HCT116 (cell line): ENCODE results near the gene EPHA6. TPM values are rescaled to one million over a fixed set of nuclear protein-coding genes. Genes with fewer than 3 reads are reported as not detected.
"Not testable (repeated sequence)": the region's sequence is repeated elsewhere in the genome, so short reads cannot be mapped to it uniquely, and the experiment has no call there.

ENCODE experiments used
- ATAC-seq: fragments of 200-7000 bp; cut with Tn5 transposase; 2 replicates; pipeline ENCODE4 v1.9.1; 2020; ENCODE audit warnings: mild to moderate bottlenecking, moderate library complexity
- BruUV-seq: library from RNA; stranded (reverse); fragments of 400-500 nt; replicated peaks from 2 replicates; lab custom pipeline; 2021; lab: Mats Ljungman, UMichigan
- CTCF ChIA-PET: fragments of 300-600 bp; sonication (Branson Sonifier 250); formaldehyde crosslinking; loops from one replicate; lab custom pipeline; 2021; ENCODE audit warnings: antibody characterized with exemption; lab: Charles Lee
- POLR2A ChIA-PET: fragments of 300-600, 350-600 bp; sonication (Branson Sonifier 250); formaldehyde crosslinking; loops from one replicate; lab custom pipeline; 2021; ENCODE audit warnings: antibody characterized with exemption; lab: Charles Lee
- RAD21 ChIA-PET, 2 experiments: fragments of 300-600 bp; sonication (Branson Sonifier 250); formaldehyde crosslinking; loops; one replicate each; lab custom pipeline; 2023; ENCODE audit warnings: low total read pairs in 2 of 2; ENCODE audit not compliant: uncharacterized antibody in 2 of 2, unreplicated experiment in 2 of 2, low non-redundant PET in 1 of 2; lab: Charles Lee
- DNase-seq: peaks from one replicate; pipeline ENCODE4 v3.0.0-alpha.2; 2010; ENCODE audit warnings: low read depth, low spot score
- H2AFZ ChIP-seq: fragments of 200-600 bp; shearing (Covaris generic), sonication (generic); 2 replicates; pipeline ENCODE4 v1.6.1; 2017; ENCODE audit warnings: low read depth, mixed run types, mixed read lengths, antibody characterized with exemption, low read length; ENCODE audit not compliant: poor library complexity, severe bottlenecking
- H3K27ac ChIP-seq: 2 replicates; pipeline ENCODE4 v1.5.1; 2012; ENCODE audit warnings: low read depth, low read length
- H3K27me3 ChIP-seq: fragments of 200-600 bp; sonication (generic); 2 replicates; pipeline ENCODE4 v1.6.1; 2016; ENCODE audit warnings: mixed run types, low read length, mixed read lengths; ENCODE audit not compliant: insufficient read depth
- H3K36me3 ChIP-seq, 2 experiments: fragments of 200-500 bp in 1 of 2; fragments of 200-600 bp in 1 of 2; sonication (Bioruptor generic) in 1 of 2; sonication (generic) in 1 of 2; 2 replicates each; pipeline versions ENCODE4 v1.5.1 to v1.6.1; 2014 to 2016; ENCODE audit warnings: low read length in 2 of 2, inconsistent platforms in 1 of 2, mixed read lengths in 1 of 2, mixed run types in 1 of 2; ENCODE audit not compliant: insufficient read depth in 2 of 2, control insufficient read depth in 1 of 2
- H3K4me1 ChIP-seq, 2 experiments: fragments of 200-600 bp in 1 of 2; sonication (generic) in 1 of 2; 2 replicates each; pipeline versions ENCODE4 v1.5.1 to v1.6.1; 2012 to 2017; ENCODE audit warnings: low read length in 2 of 2, inconsistent platforms in 1 of 2, mild to moderate bottlenecking in 1 of 2, mixed read lengths in 1 of 2, mixed run types in 1 of 2, moderate library complexity in 1 of 2; ENCODE audit not compliant: insufficient read depth in 2 of 2, control insufficient read depth in 1 of 2
- H3K4me2 ChIP-seq: fragments of 200-600 bp; sonication (generic); 2 replicates; pipeline ENCODE4 v1.6.1; 2017; ENCODE audit warnings: mixed run types, low read length, mixed read lengths
- H3K4me3 ChIP-seq, 2 experiments: fragments of 200-600 bp in 1 of 2; sonication (generic) in 1 of 2; replicated peaks in 1 of 2; 2 replicates each; pipeline ENCODE4 v1.5.1; 2011 to 2016; ENCODE audit warnings: low read length in 2 of 2, control low read depth in 1 of 2, low read depth in 1 of 2, mild to moderate bottlenecking in 1 of 2, mixed read lengths in 1 of 2, mixed run types in 1 of 2
- H3K79me2 ChIP-seq: fragments of 200-600 bp; sonication (generic); 2 replicates; pipeline ENCODE4 v1.6.1; 2017; ENCODE audit warnings: mild to moderate bottlenecking, mixed run types, low read length, moderate library complexity, mixed read lengths; ENCODE audit not compliant: insufficient read depth
- H3K9ac ChIP-seq: fragments of 200-600 bp; sonication (generic); 2 replicates; pipeline ENCODE4 v1.6.1; 2016; ENCODE audit warnings: low read length, mixed read lengths
- H3K9me2 ChIP-seq: fragments of 200-600 bp; sonication (generic), shearing (Covaris generic); 2 replicates; pipeline ENCODE4 v1.6.1; 2017; ENCODE audit warnings: mixed run types, mild to moderate bottlenecking, moderate library complexity; ENCODE audit not compliant: insufficient read depth
- H3K9me3 ChIP-seq, 2 experiments: fragments of 200-500 bp in 1 of 2; fragments of 200-600 bp in 1 of 2; sonication (Bioruptor generic) in 1 of 2; sonication (generic) in 1 of 2; 2 replicates each; pipeline ENCODE4 v1.6.1; 2014 to 2017; ENCODE audit warnings: low read length in 2 of 2, mixed read lengths in 2 of 2, inconsistent platforms in 1 of 2, low read depth in 1 of 2, mild to moderate bottlenecking in 1 of 2, mixed run types in 1 of 2, moderate library complexity in 1 of 2; ENCODE audit not compliant: control insufficient read depth in 1 of 2, insufficient read depth in 1 of 2
- H4K20me1 ChIP-seq: fragments of 200-600 bp; sonication (generic), shearing (Covaris generic); 2 replicates; pipeline ENCODE4 v1.6.1; 2017; ENCODE audit warnings: mixed run types, mild to moderate bottlenecking, moderate library complexity; ENCODE audit not compliant: insufficient read depth
- EGR1 ChIP-seq: IDR thresholded peaks from 2 replicates; pipeline ENCODE4 v1.6.1; 2012; ENCODE audit warnings: low read depth
- ELF1 ChIP-seq: IDR thresholded peaks from 2 replicates; pipeline ENCODE4 v1.6.1; 2012; ENCODE audit warnings: low read depth, borderline replicate concordance
- EZH2phosphoT487 ChIP-seq: fragments of 200-600 bp; IDR thresholded peaks from 2 replicates; pipeline ENCODE4 v1.6.1; 2018; ENCODE audit warnings: antibody characterized with exemption, borderline replicate concordance
- SP1 ChIP-seq: IDR thresholded peaks from 2 replicates; pipeline ENCODE4 v1.6.1; 2012; ENCODE audit warnings: low read depth
- SRF ChIP-seq: IDR thresholded peaks from 2 replicates; pipeline ENCODE4 v1.6.1; 2012; ENCODE audit warnings: low read depth
- ZNF274 ChIP-seq: fragments of 200-500 bp; sonication (Bioruptor generic); IDR thresholded peaks from 2 replicates; pipeline ENCODE4 v1.6.1; 2014; ENCODE audit warnings: mild to moderate bottlenecking, low read depth, low read length, inconsistent platforms
- intact Hi-C: fragments of 100-400 bp; cut with micrococcal nuclease; formaldehyde crosslinking; loops from 2 replicates; pipeline ENCODE4 v1.10.0; 2022
- total RNA-seq: library from RNA; stranded (reverse); gene quantifications from one replicate; pipeline ENCODE4 v1.2.1, GENCODE V29; 2021; ENCODE audit not compliant: unreplicated experiment
- TF ChIP-seq, protein P1 (sequence below): IDR thresholded peaks from 2 replicates; pipeline ENCODE4 v1.6.1; 2012; ENCODE audit warnings: low read depth

The EPHA6 gene
- total RNA-seq, 1 experiment from 2014 or later, result not detected

DNA sequence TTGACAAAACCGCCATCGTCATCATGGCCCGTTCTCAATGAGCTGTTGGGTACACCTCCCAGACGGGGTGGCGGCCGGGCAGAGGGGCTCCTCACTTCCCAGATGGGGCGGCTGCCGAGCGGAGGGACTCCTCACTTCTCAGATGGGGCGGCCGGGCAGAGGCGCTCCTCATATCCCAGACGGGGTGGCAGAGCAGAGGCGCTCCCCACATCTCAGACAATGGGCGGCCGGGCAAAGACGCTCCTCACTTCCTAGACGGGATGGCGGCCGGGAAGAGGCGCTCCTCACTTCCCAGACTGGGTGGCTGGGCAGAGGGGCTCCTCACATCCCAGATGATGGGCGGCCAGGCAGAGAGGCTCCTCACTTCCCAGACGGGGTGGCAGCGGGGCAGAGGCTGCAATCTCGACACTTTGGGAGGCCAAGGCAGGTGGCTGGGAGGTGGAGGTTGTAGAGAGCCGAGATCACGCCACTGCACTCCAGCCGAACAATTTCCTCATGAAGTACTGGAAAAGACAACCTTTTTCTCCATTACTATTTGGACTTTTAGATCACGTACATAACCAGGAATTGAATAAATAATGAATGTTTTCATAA, 666.4 kb downstream of the EPHA6 start:
- H2AFZ ChIP-seq, RAD21 ChIA-PET, H3K27me3 ChIP-seq, BruUV-seq, CTCF ChIA-PET, H3K4me2 ChIP-seq, H3K9ac ChIP-seq, H3K79me2 ChIP-seq, H4K20me1 ChIP-seq, DNase-seq, H3K4me3 ChIP-seq, H3K9me2 ChIP-seq, ATAC-seq, H3K9me3 ChIP-seq, H3K36me3 ChIP-seq, H3K27ac ChIP-seq, H3K4me1 ChIP-seq, intact Hi-C loops, POLR2A ChIA-PET: not testable (repeated sequence)

DNA sequence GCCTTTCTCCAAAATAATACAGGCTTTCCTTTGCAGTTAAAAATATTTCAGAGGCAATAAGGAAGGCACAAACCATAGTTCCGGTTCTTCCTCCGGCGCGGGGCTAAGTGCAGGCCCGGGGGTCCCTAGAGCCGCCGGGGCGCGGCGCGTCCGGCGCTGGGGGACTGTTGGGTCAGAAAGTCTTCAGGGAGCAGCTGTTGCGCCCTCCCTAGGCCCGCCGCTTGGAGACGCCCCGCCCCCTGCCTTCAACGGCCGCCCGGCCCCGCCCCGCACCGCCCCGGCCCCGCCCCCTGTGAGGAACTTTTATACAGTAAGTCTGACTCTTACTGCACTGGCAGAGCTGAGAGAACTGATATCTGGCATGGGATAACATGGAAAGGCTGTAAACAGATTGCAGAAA, 667.0 kb downstream of the EPHA6 start:
- no peak for DNase-seq
- Histone ChIP-seq H2AFZ (no peak overlapping the region), H3K27ac (no peak overlapping the region), H4K20me1 (no peaks in the 10 kb centered on the region; the same call in 1 of the 2 replicates), H3K9ac (no peak overlapping the region), H3K9me2 (no peaks in the 10 kb centered on the region), H3K4me2 (no peak overlapping the region), H3K27me3 (no peaks in the 10 kb centered on the region), H3K9me3 (no peaks in the 10 kb centered on the region; a peak in 1 of 4 replicates), H3K4me3 (no peak overlapping the region), H3K4me1 (no peaks in the 10 kb centered on the region), H3K36me3 (no peaks in the 10 kb centered on the region), H3K79me2 (no peaks in the 10 kb centered on the region)
- TF ChIP-seq EZH2phosphoT487, result no peak
- no peak for TF ChIP-seq ZNF274
- TF ChIP-seq, protein P1, sequence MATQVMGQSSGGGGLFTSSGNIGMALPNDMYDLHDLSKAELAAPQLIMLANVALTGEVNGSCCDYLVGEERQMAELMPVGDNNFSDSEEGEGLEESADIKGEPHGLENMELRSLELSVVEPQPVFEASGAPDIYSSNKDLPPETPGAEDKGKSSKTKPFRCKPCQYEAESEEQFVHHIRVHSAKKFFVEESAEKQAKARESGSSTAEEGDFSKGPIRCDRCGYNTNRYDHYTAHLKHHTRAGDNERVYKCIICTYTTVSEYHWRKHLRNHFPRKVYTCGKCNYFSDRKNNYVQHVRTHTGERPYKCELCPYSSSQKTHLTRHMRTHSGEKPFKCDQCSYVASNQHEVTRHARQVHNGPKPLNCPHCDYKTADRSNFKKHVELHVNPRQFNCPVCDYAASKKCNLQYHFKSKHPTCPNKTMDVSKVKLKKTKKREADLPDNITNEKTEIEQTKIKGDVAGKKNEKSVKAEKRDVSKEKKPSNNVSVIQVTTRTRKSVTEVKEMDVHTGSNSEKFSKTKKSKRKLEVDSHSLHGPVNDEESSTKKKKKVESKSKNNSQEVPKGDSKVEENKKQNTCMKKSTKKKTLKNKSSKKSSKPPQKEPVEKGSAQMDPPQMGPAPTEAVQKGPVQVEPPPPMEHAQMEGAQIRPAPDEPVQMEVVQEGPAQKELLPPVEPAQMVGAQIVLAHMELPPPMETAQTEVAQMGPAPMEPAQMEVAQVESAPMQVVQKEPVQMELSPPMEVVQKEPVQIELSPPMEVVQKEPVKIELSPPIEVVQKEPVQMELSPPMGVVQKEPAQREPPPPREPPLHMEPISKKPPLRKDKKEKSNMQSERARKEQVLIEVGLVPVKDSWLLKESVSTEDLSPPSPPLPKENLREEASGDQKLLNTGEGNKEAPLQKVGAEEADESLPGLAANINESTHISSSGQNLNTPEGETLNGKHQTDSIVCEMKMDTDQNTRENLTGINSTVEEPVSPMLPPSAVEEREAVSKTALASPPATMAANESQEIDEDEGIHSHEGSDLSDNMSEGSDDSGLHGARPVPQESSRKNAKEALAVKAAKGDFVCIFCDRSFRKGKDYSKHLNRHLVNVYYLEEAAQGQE, result no peak
- TF ChIP-seq SP1, result no peak
- no peak for TF ChIP-seq SRF
- no peak for TF ChIP-seq EGR1
- no peak for TF ChIP-seq ELF1
- intact Hi-C loops, result no loop called here
- RAD21 ChIA-PET, result no interaction called here
- POLR2A ChIA-PET, result no interaction called here
- BruUV-seq, result no TSS peak
- CTCF ChIA-PET, result no interaction called here
- no peak for ATAC-seq
